Stimulated activated naive CD8-positive, alpha-beta T cell treated with anti-CD3 and anti-CD28 coated beads, Interleukin-15, amount 100 ng/mL, for 72 hours (primary cell): ENCODE data around the gene MON2.

Source experiments
- ATAC-seq: fragments of 150-1000 bp; cut with Tn5 transposase; 2 replicates; pipeline ENCODE4 v1.10.0; 2021; ENCODE audit warnings: mild to moderate bottlenecking, moderate library complexity
- DNase-seq, 2 donors: peaks; one replicate each; pipeline ENCODE4 v3.0.0; 2021 to 2022
- H3K27ac Mint-ChIP-seq, 2 donors: one replicate each; pipeline ENCODE4 v1.8.0; 2022; ENCODE audit warnings: mild to moderate bottlenecking in 2 of 2, mixed read lengths in 2 of 2, moderate library complexity in 2 of 2
- H3K27me3 Mint-ChIP-seq: one replicate; pipeline ENCODE4 v1.8.0; 2022; ENCODE audit warnings: mixed read lengths
- H3K4me1 Mint-ChIP-seq: one replicate; pipeline ENCODE4 v1.8.0; 2022; ENCODE audit warnings: mild to moderate bottlenecking, mixed read lengths
- H3K4me3 Mint-ChIP-seq, 2 donors: one replicate each; pipeline ENCODE4 v1.8.0; 2022; ENCODE audit warnings: mild to moderate bottlenecking in 2 of 2, mixed read lengths in 2 of 2, moderate library complexity in 1 of 2
- H3K9me3 Mint-ChIP-seq, 2 donors: one replicate each; pipeline ENCODE4 v1.8.0; 2022; ENCODE audit warnings: mixed read lengths in 2 of 2

The MON2 gene

GRCh38 chr12:62576503-62576902 is 109.9 kb downstream of the MON2 start:
- DNase-seq (no peak), ATAC-seq (no peak)
- Mint-ChIP-seq H3K27me3 (no peaks in the 10 kb centered on the region), H3K4me1 (no peaks in the 10 kb centered on the region), H3K27ac (no peak overlapping the region), H3K9me3 (no peaks in the 10 kb centered on the region), H3K4me3 (no peak overlapping the region)

DNA sequence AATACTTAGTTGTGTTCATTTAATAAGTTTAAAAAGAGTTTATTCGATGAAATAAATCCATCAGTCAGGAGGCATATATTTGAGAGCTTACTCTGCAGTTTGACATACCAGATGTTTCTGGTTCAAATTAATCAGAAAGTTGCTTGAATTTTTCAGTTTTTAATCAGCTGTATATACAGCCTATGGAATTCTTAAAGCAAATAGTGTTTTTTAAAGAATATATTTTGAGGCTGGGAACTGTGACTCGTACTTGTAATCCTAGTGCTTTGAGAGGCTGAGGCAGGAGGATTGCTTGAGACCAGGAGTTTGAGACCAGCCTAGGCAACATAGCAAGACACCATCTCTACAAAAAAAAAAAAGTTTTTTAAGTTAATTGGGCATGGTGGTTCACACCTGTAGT is 112.1 kb downstream of the MON2 start:
- H3K27me3 Mint-ChIP-seq: no peaks in the 10 kb centered on the region
- H3K4me1 Mint-ChIP-seq: no peaks in the 10 kb centered on the region
- peak overlapping the region in 1 of 2 donors; percentile 54 for H3K27ac Mint-ChIP-seq
- ATAC-seq (no peak), DNase-seq (no peak)
- no peak overlapping the region for H3K4me3 Mint-ChIP-seq
- no peaks in the 10 kb centered on the region for H3K9me3 Mint-ChIP-seq

DNA sequence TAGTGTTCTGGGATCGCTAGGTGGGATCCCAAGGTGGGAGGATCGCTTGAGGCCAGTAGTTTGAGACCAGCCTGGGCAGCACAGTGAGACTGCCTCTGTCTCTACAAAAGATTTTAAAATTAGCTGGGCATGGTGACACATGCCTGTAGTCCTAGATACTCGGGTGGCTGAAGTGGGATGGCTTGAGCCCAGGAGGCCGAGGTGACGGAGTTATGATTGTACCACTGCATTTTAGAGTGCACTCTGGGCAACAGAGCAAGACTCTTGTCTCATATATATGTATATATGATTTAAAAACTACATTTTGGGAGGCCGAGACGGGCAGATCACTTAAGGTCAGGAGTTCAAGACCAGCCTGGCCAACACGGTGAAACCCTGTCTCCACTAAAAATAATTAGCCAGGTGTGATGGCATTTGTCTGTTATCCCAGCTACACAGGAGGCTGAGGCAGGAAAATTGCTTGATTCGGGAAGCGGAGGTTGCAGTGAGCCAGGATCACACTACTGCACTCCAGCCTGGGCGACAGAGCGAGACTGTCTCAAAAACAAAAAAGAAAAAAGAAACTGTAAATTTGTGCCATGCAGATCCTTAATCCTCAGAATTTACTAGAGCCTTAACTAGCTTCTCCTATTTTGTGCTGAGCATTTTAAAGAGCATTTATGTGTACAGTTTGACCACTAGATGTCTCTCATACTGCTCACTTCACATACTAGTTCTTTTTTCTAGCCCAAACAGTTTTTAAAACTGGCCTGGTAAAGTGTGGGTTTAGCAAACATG is 114.8 kb downstream of the MON2 start:
- Mint-ChIP-seq H3K27ac (peak overlapping the region in 1 of 2 donors; percentile 48), H3K27me3 (no peaks in the 10 kb centered on the region), H3K4me3 (no peak overlapping the region), H3K4me1 (no peaks in the 10 kb centered on the region), H3K9me3 (no peaks in the 10 kb centered on the region)
- ATAC-seq (no peak), DNase-seq (no peak)

GRCh38 chr12:62582065-62582366 is 115.4 kb downstream of the MON2 start:
- H3K4me1 Mint-ChIP-seq: no peaks in the 10 kb centered on the region
- no peak overlapping the region for H3K4me3 Mint-ChIP-seq
- ATAC-seq: no peak
- no peak overlapping the region for H3K27ac Mint-ChIP-seq
- no peaks in the 10 kb centered on the region for H3K9me3 Mint-ChIP-seq
- DNase-seq: no peak
- no peaks in the 10 kb centered on the region for H3K27me3 Mint-ChIP-seq

DNA sequence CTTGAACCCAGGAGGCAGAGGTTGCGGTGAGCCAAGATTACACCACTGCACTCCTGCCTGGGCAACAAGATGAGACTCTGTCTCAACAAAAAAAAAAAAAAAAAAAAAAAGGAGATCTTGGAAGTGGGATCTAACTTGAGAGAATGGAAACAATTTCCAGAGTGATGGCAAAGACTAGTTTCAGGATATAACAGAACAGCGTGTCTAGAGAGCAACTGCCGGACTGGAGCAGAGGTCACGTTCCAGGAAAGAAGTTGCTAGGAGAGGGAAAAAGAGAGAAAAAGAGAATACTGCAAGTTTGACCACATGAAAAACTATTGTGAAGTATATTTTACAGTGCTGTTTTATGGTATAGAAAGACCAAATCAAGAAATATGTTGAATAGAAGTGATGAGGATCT is 118.0 kb downstream of the MON2 start:
- Mint-ChIP-seq H3K27ac (peak overlapping the region in 1 of 2 donors; percentile 23), H3K4me1 (no peaks in the 10 kb centered on the region), H3K27me3 (no peaks in the 10 kb centered on the region), H3K9me3 (no peaks in the 10 kb centered on the region), H3K4me3 (no peak overlapping the region)
- DNase-seq (no peak), ATAC-seq (no peak)

DNA sequence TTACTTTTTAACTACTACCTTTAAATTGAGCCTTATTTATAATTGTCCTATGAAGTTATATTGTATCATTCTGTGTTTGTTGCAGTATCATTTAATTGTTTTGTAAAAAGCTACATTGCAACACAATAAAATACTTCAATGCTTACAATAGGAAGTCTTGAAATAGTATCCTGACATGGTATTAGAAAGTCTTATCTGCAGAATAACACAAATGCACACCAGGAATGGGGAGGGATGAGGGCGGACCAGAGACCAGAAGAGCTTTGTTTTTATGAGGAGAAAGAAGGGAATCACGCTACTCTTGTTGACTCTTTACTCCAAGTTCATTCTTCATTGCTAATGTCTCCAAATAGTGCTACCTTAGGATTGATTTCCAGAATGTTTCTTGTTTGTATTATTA is 120.2 kb downstream of the MON2 start:
- H3K9me3 Mint-ChIP-seq: no peaks in the 10 kb centered on the region
- H3K4me1 Mint-ChIP-seq: no peaks in the 10 kb centered on the region
- no peak for ATAC-seq
- H3K27ac Mint-ChIP-seq: no peak overlapping the region
- H3K27me3 Mint-ChIP-seq: no peaks in the 10 kb centered on the region
- no peak for DNase-seq
- no peak overlapping the region for H3K4me3 Mint-ChIP-seq

DNA sequence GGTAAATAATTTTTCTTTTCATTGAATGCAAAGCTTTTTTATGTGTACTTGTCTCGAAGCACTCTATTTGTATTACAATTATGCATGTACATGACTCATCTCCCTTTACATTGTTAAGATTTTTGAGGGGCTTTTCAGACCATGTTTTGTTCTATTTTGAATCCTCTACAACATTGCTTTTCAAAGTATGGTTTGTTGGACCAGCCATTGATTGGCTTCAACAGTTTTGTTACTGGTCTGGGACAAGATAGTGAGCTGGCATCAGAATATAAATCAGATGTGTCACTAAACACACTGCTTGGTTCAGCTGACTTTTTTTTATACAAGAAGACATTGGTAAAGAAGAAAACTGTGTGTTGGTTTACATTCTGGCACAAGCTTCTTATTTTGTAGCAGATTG is 122.3 kb downstream of the MON2 start:
- ATAC-seq (no peak), DNase-seq (no peak)
- Mint-ChIP-seq H3K9me3 (no peaks in the 10 kb centered on the region), H3K4me3 (no peak overlapping the region), H3K27me3 (no peaks in the 10 kb centered on the region), H3K4me1 (no peaks in the 10 kb centered on the region), H3K27ac (peak overlapping the region in 1 of 2 donors; percentile 20)

DNA sequence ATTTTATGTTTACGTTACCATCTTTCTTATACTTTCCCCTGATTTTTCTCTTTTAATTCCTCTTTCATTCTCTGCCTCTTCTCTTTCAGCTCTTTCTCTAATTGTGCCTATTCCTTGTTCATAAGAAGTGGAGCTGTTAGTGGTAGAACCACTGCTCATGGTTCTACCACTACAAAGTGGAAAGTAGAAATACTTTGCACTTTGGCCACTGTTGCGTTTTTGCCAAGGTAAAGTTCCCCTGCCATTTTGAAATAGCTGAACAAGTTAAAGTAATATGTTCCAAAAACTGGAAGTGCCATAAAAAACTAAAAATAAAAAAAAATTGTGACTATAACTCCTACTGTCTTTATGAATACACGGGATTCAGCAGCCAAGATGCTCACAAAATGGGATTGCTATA is 130.6 kb downstream of the MON2 start:
- peaks cover 12% of the 10 kb centered on the region for H3K4me1 Mint-ChIP-seq
- H3K27me3 Mint-ChIP-seq: no peaks in the 10 kb centered on the region
- DNase-seq: no peak
- H3K27ac Mint-ChIP-seq: no peak overlapping the region
- no peak for ATAC-seq
- H3K9me3 Mint-ChIP-seq: no peaks in the 10 kb centered on the region
- H3K4me3 Mint-ChIP-seq: no peak overlapping the region

GRCh38 chr12:62598846-62599245 is 132.2 kb downstream of the MON2 start:
- Mint-ChIP-seq H3K27ac (no peak overlapping the region), H3K27me3 (no peaks in the 10 kb centered on the region), H3K4me1 (peaks cover 16% of the 10 kb centered on the region), H3K4me3 (no peak overlapping the region), H3K9me3 (no peaks in the 10 kb centered on the region)
- no peak for ATAC-seq
- DNase-seq: no peak

DNA sequence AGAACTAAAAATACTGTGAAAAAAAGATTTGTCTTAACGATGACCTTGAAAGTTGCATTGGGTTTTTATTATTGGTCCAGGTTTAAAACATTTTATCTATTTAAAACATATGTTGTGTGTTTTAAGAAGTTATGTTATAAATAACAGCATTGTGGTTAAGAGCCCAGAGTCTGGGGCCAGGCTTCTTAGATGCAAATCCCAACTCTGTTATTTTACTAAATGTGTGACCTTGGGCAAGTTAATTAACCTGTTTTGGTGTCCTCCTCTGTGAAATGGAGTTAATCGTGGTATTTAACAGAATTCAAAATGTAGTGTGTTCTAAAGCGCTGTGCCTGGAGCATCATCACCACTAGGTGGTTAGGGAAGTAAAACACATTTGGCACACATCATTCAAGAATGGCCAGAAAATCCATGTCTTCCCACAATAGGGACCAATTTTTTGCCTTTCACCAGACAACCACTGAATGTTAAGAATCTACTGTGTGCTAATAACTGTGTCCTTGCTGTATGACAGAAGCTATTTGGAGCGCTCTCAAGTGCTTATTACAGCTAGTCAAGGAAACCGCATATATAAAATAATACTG is 133.3 kb downstream of the MON2 start:
- H3K4me3 Mint-ChIP-seq: no peak overlapping the region
- H3K4me1 Mint-ChIP-seq: peaks cover 25% of the 10 kb centered on the region
- DNase-seq (no peak), ATAC-seq (no peak)
- H3K9me3 Mint-ChIP-seq: no peaks in the 10 kb centered on the region
- no peak overlapping the region for H3K27ac Mint-ChIP-seq
- H3K27me3 Mint-ChIP-seq: no peaks in the 10 kb centered on the region

DNA sequence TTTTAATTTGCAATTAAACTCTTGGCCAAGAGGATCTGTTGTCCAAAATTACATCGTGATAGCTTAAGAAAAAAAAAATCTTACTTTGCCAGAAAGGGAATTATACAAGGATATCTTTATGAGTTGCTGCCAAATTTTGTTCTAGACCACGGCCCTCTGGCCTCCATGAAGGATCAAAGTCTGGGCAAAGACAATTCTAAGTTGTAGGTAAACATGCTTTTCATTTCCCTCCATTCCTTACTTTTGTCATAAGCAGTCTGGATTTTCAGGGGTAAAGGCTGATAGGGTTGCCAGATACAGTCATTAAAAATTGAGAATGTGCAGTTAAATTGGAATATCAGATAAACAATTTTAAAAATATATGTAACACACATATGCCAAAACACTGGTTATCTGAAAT is 135.1 kb downstream of the MON2 start:
- no peak for DNase-seq
- Mint-ChIP-seq H3K4me3 (peak overlapping the region; percentile 24 to 39), H3K27me3 (no peaks in the 10 kb centered on the region), H3K4me1 (peaks cover 43% of the 10 kb centered on the region), H3K9me3 (no peaks in the 10 kb centered on the region), H3K27ac (peak overlapping the region; percentile 100)
- no peak for ATAC-seq

DNA sequence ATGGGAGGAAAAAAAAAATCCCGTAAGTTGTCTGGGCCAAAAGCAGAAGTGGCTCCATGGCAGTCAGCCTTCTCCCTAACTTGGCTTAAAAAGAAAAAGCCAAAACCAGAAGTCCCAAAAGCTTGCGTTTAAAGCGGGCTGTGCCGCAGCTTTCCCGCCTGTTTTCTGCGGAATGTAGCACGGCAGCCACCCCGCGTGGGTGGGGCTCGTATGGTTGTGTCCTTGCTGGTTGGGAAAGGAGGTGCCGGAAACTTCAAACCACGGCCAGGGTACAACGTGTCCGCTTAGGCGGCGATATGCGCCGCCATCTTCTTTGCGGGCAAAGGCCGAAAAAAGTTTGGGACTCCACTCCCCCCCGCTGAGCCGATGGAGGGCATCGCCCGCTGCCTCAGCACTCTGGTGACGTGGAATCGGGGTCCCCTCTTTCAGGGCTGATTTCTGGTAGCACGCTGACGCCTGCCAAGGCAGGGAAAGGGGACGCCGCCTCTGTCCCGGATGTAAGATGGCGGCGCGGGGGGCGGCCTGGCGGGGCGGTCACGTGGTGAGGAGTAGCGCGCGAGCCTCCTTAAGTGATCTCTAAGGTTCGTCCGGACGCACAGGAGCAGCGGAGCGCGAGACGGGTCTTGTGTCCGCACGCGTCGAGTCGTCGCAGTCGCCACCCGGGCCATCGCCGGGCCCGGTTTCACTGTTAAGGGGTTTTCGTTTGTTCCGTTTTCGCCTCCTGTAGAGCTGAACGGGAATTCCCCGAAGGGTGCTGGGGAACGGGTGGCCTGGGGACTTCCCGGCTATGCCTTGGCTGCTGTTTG is 135.8 kb downstream of the MON2 start:
- Mint-ChIP-seq H3K4me1 (peaks cover 47% of the 10 kb centered on the region), H3K9me3 (no peaks in the 10 kb centered on the region), H3K4me3 (peak overlapping the region; percentile 82 to 96), H3K27ac (peak overlapping the region; percentile 100), H3K27me3 (no peaks in the 10 kb centered on the region)
- ATAC-seq (peak; percentile 81), DNase-seq (peak; percentile 91 to 92)

DNA sequence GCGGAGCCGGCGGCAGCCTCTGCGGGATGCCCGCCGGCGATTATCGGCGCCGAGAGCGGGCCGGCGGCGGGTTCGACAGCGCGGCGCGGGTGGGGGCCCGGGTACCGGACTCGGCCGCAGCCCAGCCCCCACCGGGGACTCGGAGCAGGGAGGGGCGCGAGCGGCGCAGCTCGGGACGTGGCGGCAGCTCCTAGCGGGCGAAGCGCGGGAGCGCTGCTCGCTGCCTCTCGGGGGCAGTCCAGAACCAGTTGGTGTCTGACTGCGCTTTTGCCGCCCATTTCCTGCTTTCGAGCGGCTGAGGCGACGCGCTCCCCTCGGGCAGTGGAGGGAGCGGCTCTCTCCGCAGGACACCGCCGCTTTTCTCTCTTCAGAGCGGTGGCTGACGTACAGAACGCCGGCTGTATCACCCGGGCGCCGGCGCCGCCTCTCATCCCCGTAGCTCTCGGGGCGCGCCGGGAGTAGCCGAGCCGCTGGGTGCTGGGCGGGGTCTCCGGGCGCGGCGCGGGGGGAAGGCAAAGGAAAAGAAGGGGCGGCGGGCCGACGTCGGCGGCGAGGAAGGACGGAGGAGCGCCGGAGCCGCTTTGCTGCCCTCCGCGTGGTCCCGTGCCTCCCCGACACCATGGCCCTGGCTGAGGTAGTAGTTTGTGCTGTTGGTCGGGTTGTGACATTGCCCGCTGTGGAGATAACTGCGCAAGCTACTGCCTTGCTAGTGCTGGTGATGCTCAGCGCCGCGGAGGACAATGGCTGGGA is 136.6 kb downstream of the MON2 start:
- ATAC-seq (peak; percentile 85), DNase-seq (peak; percentile 75 to 89)
- no peaks in the 10 kb centered on the region for H3K27me3 Mint-ChIP-seq
- peak overlapping the region; percentile 91 to 100 for H3K27ac Mint-ChIP-seq
- H3K4me1 Mint-ChIP-seq: peaks cover 47% of the 10 kb centered on the region
- no peaks in the 10 kb centered on the region for H3K9me3 Mint-ChIP-seq
- H3K4me3 Mint-ChIP-seq: peak overlapping the region; percentile 82 to 96

DNA sequence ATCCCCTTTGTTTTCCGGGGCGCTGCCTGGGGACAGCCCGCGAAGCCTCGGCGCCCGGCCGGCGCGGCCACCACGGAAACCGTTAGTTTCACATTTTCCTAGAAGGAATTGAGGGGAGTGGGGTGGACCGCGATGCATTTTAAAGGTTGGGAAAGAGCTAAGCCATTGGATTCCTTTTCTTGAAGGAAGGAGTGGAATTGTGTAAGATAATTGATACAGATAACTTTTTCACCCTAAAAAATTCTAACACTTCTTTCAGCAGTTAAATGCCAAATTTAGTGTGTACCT is 137.1 kb downstream of the MON2 start:
- H3K27ac Mint-ChIP-seq: peak overlapping the region; percentile 91 to 100
- peak overlapping the region; percentile 82 to 96 for H3K4me3 Mint-ChIP-seq
- DNase-seq (no peak), ATAC-seq (no peak)
- peaks cover 47% of the 10 kb centered on the region for H3K4me1 Mint-ChIP-seq
- no peaks in the 10 kb centered on the region for H3K27me3 Mint-ChIP-seq
- H3K9me3 Mint-ChIP-seq: no peaks in the 10 kb centered on the region

DNA sequence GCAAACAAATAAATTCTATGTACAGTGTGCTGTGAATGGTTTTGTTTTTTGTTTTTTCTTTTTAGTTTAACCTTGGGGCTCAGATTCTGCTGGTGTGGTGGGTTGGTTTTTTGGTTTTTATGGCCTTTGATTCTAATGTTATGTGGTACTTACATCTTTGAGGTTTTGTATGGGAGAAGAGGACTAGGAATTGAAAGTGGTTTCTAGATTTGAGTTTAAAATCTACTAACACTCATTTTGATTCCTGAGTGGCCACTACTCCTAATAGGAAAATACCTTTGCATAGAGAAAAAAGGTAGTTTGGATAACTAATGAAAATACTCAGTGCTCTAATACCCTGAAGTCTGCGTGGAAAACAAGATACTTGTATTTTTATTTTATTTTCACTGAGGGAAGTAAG is 137.7 kb downstream of the MON2 start:
- peak overlapping the region; percentile 82 to 96 for H3K4me3 Mint-ChIP-seq
- peaks cover 47% of the 10 kb centered on the region for H3K4me1 Mint-ChIP-seq
- no peaks in the 10 kb centered on the region for H3K27me3 Mint-ChIP-seq
- peak overlapping the region; percentile 91 to 100 for H3K27ac Mint-ChIP-seq
- no peaks in the 10 kb centered on the region for H3K9me3 Mint-ChIP-seq
- ATAC-seq: no peak
- DNase-seq: no peak

GRCh38 chr12:62604871-62605270 is 138.2 kb downstream of the MON2 start:
- no peaks in the 10 kb centered on the region for H3K9me3 Mint-ChIP-seq
- H3K27ac Mint-ChIP-seq: no peak overlapping the region
- DNase-seq (no peak), ATAC-seq (no peak)
- H3K4me1 Mint-ChIP-seq: peaks cover 47% of the 10 kb centered on the region
- peak overlapping the region; percentile 82 to 96 for H3K4me3 Mint-ChIP-seq
- H3K27me3 Mint-ChIP-seq: no peaks in the 10 kb centered on the region
